Esophagus muscularis mucosa (tissue), 4 donors: ENCODE measurements around the gene NDUFA13. TPM values are rescaled to one million over a fixed set of nuclear protein-coding genes. Genes with fewer than 3 reads are reported as not detected.

Experiments
- DNase-seq: peaks from one replicate; pipeline ENCODE4 v3.0.0-alpha.2; 2017; ENCODE audit errors: extremely low spot score
- H3K27ac ChIP-seq, 4 donors: fragments of 200-600 bp; sonication (generic); replicated peaks in 1 of 4; 1 replicate in 3 of 4; 2 replicates in 1 of 4; pipeline ENCODE4 v1.5.1; 2016 to 2019; ENCODE audit warnings: mild to moderate bottlenecking in 1 of 4
- H3K27me3 ChIP-seq, 4 donors: fragments of 200-600 bp; sonication (generic); one replicate each; pipeline versions ENCODE4 v1.5.1 to v1.6.0; 2016 to 2019
- H3K36me3 ChIP-seq, 4 donors: fragments of 200-600 bp; sonication (generic); one replicate each; pipeline ENCODE4 v1.5.1; 2016 to 2019
- H3K4me1 ChIP-seq, 4 donors: fragments of 200-600 bp; sonication (generic); one replicate each; pipeline ENCODE4 v1.5.1; 2016 to 2019
- H3K4me3 ChIP-seq, 4 donors: fragments of 200-600 bp; sonication (generic); 1 replicate in 2 of 4; 2 replicates in 2 of 4; pipeline ENCODE4 v1.5.1; 2016 to 2019; ENCODE audit warnings: mild to moderate bottlenecking in 4 of 4, moderate library complexity in 1 of 4
- H3K9me3 ChIP-seq, 4 donors: fragments of 200-600 bp; sonication (generic); 1 replicate in 3 of 4; 2 replicates in 1 of 4; pipeline ENCODE4 v1.5.1; 2016 to 2019
- CTCF ChIP-seq, 3 experiments: fragments of 200-600 bp in 2 of 3; fragments of 450-650 bp in 1 of 3; sonication (generic) in 2 of 3; IDR thresholded peaks; one replicate each; pipeline ENCODE4 v1.5.1; 2017 to 2019; ENCODE audit warnings: antibody characterized with exemption in 3 of 3, mild to moderate bottlenecking in 2 of 3, moderate library complexity in 1 of 3
- EP300 ChIP-seq: sonication (generic); formaldehyde crosslinking; IDR thresholded peaks from one replicate; pipeline ENCODE4 v1.6.1; 2017; ENCODE audit warnings: antibody characterized with exemption
- POLR2A ChIP-seq: fragments of 450-650 bp; IDR thresholded peaks from one replicate; pipeline ENCODE4 v1.6.1; 2017; ENCODE audit warnings: antibody characterized with exemption, moderate library complexity, mild to moderate bottlenecking, low read depth
- POLR2AphosphoS5 ChIP-seq, 2 donors: sonication (generic); formaldehyde crosslinking; IDR thresholded peaks; one replicate each; pipeline ENCODE4 v1.6.1; 2017; ENCODE audit warnings: antibody characterized with exemption in 2 of 2
- WGBS: methylation state at CpG from one replicate; pipeline ENCODE4 v1.1.5; 2018; 5-methylcytosine and 5-hydroxymethylcytosine counted together
- intact Hi-C: fragments of 100-400 bp; cut with DNase I; formaldehyde crosslinking; loops from one replicate; pipeline ENCODE4 v1.15.1; 2023
- total RNA-seq, 4 donors: library from RNA; depleted of rRNA; stranded (reverse); fragments of >200 nt; gene quantifications; one replicate each; pipeline versions ENCODE4 v1.1.0 to v1.2.1, GENCODE V29; 2016

Gene NDUFA13
- total RNA-seq, 4 donors from 2014 or later: 75.0 to 186 (median 141) TPM

- H3K27ac ChIP-seq: no peak overlapping the region
- TF ChIP-seq POLR2AphosphoS5 (IDR thresholded peaks at IDR 0.05) (no peak), CTCF (IDR thresholded peaks at IDR 0.05) (no peak), POLR2A (no peak), EP300 (no peak)
- no peak for DNase-seq
- H3K27me3 ChIP-seq: peaks cover 6 to 20% (median 12%) of the 10 kb centered on the region in 4 donors
- intact Hi-C loops: loop anchor here (2.0 to 5.0 kb wide), 2 partner anchors 109 to 423 kb away; partner anchors contain the start of gene GMIP
- no peaks in the 10 kb centered on the region for H3K9me3 ChIP-seq
- H3K36me3 ChIP-seq: peaks cover 0 to 12% (median 9%) of the 10 kb centered on the region in 4 donors
- peaks cover 24 to 39% (median 36%) of the 10 kb centered on the region in 4 donors for H3K4me1 ChIP-seq
- 87% methylated on average over 6 of the region's 6 CpGs for WGBS
- H3K4me3 ChIP-seq: no peak overlapping the region
Measured at GRCh38 chr19:19533841-19534240, 17.8 kb downstream of the NDUFA13 start.

- H3K4me1 ChIP-seq: peaks cover 21 to 37% (median 31%) of the 10 kb centered on the region in 4 donors
- H3K9me3 ChIP-seq: no peaks in the 10 kb centered on the region
- 74% methylated on average over 26 of the region's 27 CpGs for WGBS
- intact Hi-C loops: loop anchor here (5.0 kb wide), 1 partner anchor 423 kb away; no protein-coding TSS in a partner anchor
- no peak for TF ChIP-seq POLR2A
- TF ChIP-seq POLR2AphosphoS5 (IDR thresholded peaks at IDR 0.05): no peak
- TF ChIP-seq EP300: no peak
- no peak for TF ChIP-seq CTCF (IDR thresholded peaks at IDR 0.05)
- peaks cover 0 to 9% (median 7%) of the 10 kb centered on the region in 4 donors for H3K36me3 ChIP-seq
- no peak for DNase-seq
- H3K27ac ChIP-seq: no peak overlapping the region
- no peak overlapping the region for H3K4me3 ChIP-seq
- H3K27me3 ChIP-seq: peaks cover 6 to 29% (median 20%) of the 10 kb centered on the region in 4 donors
Measured at GRCh38 chr19:19534556-19535265, 18.7 kb downstream of the NDUFA13 start.

GRCh38 chr19:19535311-19536191 is 19.5 kb downstream of the NDUFA13 start:
- H3K4me3 ChIP-seq: no peak overlapping the region
- peaks cover 25 to 46% (median 39%) of the 10 kb centered on the region in 4 donors for H3K4me1 ChIP-seq
- intact Hi-C loops: no loop called here
- H3K27ac ChIP-seq: no peak overlapping the region
- no peak for DNase-seq
- H3K36me3 ChIP-seq: peaks cover 0 to 9% (median 6%) of the 10 kb centered on the region in 4 donors
- peaks cover 0 to 4% (median 0%) of the 10 kb centered on the region in 4 donors for H3K9me3 ChIP-seq
- peaks cover 10 to 37% (median 28%) of the 10 kb centered on the region in 4 donors for H3K27me3 ChIP-seq
- WGBS: 90% methylated on average over 29 of the region's 34 CpGs
- TF ChIP-seq POLR2A: no peak
- no peak for TF ChIP-seq POLR2AphosphoS5 (IDR thresholded peaks at IDR 0.05)
- TF ChIP-seq CTCF (IDR thresholded peaks at IDR 0.05): no peak
- no peak for TF ChIP-seq EP300

GRCh38 chr19:19537075-19538048 is 21.3 kb downstream of the NDUFA13 start:
- H3K4me3 ChIP-seq: peak overlapping the region; percentile 40 to 51 (median 42)
- 37% methylated on average over 57 of the region's 59 CpGs for WGBS
- intact Hi-C loops: no loop called here

More at GRCh38 chr19:19537075-19538048, 21.3 kb downstream of the NDUFA13 start:
- Histone ChIP-seq H3K27me3 (peaks cover 13 to 55% (median 46%) of the 10 kb centered on the region in 4 donors), H3K36me3 (peaks cover 0 to 9% (median 6%) of the 10 kb centered on the region in 4 donors), H3K9me3 (peaks cover 0 to 4% (median 0%) of the 10 kb centered on the region in 4 donors), H3K27ac (no peak overlapping the region), H3K4me1 (peaks cover 31 to 53% (median 45%) of the 10 kb centered on the region in 4 donors)
- no peak for DNase-seq
- TF ChIP-seq POLR2A (no peak), POLR2AphosphoS5 (IDR thresholded peaks at IDR 0.05) (no peak), EP300 (no peak)
